ENCODE measurements around the gene GALNT16. TPM values are rescaled to one million over a fixed set of nuclear protein-coding genes. Genes with fewer than 3 reads are reported as not detected.
A peak's percentile ranks its signal among the peaks of the same experiment; 100 is the strongest.

Gene GALNT16
- total RNA-seq, 1 donor from 2014 or later = 6.2 TPM

GRCh38 chr14:69263364-69263763 is 3.4 kb downstream of the GALNT16 start:
- Histone ChIP-seq H3K79me2 (ENCODE audit: insufficient read depth, low read length) (no peaks in the 10 kb centered on the region), H3K36me3 (ENCODE audit: insufficient read depth, low read length) (no peaks in the 10 kb centered on the region), H4K20me1 (ENCODE audit: insufficient read depth, low read length) (peaks cover 10% of the 10 kb centered on the region), H3K4me1 (ENCODE audit: insufficient read depth, low read length) (peaks cover 25% of the 10 kb centered on the region), H3K4me2 (ENCODE audit: low read length) (peak overlapping the region; percentile 55), H3K27ac (ENCODE audit: low read depth, low read length) (peak overlapping the region; percentile 16), H2AFZ (ENCODE audit: low read depth, low read length) (no peak overlapping the region), H3K4me3 (ENCODE audit: insufficient read depth, low read depth, low read length) (no peak overlapping the region), H3K9me3 (ENCODE audit: insufficient read depth, low read depth, low read length) (no peaks in the 10 kb centered on the region), H3K27me3 (ENCODE audit: insufficient read depth, low read length) (peaks cover 12% of the 10 kb centered on the region), H3K9ac (ENCODE audit: low read length) (peak overlapping the region; percentile 39)
- Mint-ChIP-seq H3K36me3 (ENCODE audit: low read depth, unreplicated experiment) (no peaks in the 10 kb centered on the region), H3K4me3 (ENCODE audit: unreplicated experiment) (no peak overlapping the region), H3K27ac (ENCODE audit: unreplicated experiment) (peak overlapping the region; percentile 86), H3K27me3 (ENCODE audit: low read depth, unreplicated experiment) (peaks cover 22% of the 10 kb centered on the region), H3K9me3 (ENCODE audit: unreplicated experiment) (no peaks in the 10 kb centered on the region), H3K4me1 (ENCODE audit: low read depth, unreplicated experiment) (peaks cover 2% of the 10 kb centered on the region)
- FAIRE-seq = peak; percentile 84
- TF ChIP-seq CTCF (IDR thresholded peaks at IDR 0.05; ENCODE audit: insufficient read depth, low read depth, low read length) (no peak), EZH2 (IDR thresholded peaks at IDR 0.05; ENCODE audit: insufficient read depth, low read length) (no peak)
- DNase-seq (ENCODE audit: low read depth) = peak; percentile 89

GRCh38 chr14:69263771-69264170 is 3.8 kb downstream of the GALNT16 start:
- Mint-ChIP-seq H3K9me3 (ENCODE audit: unreplicated experiment) (no peaks in the 10 kb centered on the region), H3K27ac (ENCODE audit: unreplicated experiment) (peak overlapping the region; percentile 86), H3K4me1 (ENCODE audit: low read depth, unreplicated experiment) (peaks cover 2% of the 10 kb centered on the region), H3K36me3 (ENCODE audit: low read depth, unreplicated experiment) (no peaks in the 10 kb centered on the region), H3K27me3 (ENCODE audit: low read depth, unreplicated experiment) (peaks cover 18% of the 10 kb centered on the region), H3K4me3 (ENCODE audit: unreplicated experiment) (no peak overlapping the region)
- no peaks in the 10 kb centered on the region for H3K79me2 ChIP-seq (ENCODE audit: insufficient read depth, low read length)
- no peak overlapping the region for H2AFZ ChIP-seq (ENCODE audit: low read depth, low read length)
- TF ChIP-seq CTCF (IDR thresholded peaks at IDR 0.05; ENCODE audit: insufficient read depth, low read depth, low read length) (no peak), EZH2 (IDR thresholded peaks at IDR 0.05; ENCODE audit: insufficient read depth, low read length) (no peak)
- H4K20me1 ChIP-seq (ENCODE audit: insufficient read depth, low read length) = peaks cover 10% of the 10 kb centered on the region
- H3K9me3 ChIP-seq (ENCODE audit: insufficient read depth, low read depth, low read length) = no peaks in the 10 kb centered on the region
- H3K36me3 ChIP-seq (ENCODE audit: insufficient read depth, low read length) = no peaks in the 10 kb centered on the region
- H3K9ac ChIP-seq (ENCODE audit: low read length) = peak overlapping the region; percentile 39
- peaks cover 29% of the 10 kb centered on the region for H3K4me1 ChIP-seq (ENCODE audit: insufficient read depth, low read length)
- FAIRE-seq (no peak), DNase-seq (ENCODE audit: low read depth) (no peak)
- H3K4me3 ChIP-seq (ENCODE audit: insufficient read depth, low read depth, low read length) = no peak overlapping the region
- peaks cover 9% of the 10 kb centered on the region for H3K27me3 ChIP-seq (ENCODE audit: insufficient read depth, low read length)
- H3K4me2 ChIP-seq (ENCODE audit: low read length) = peak overlapping the region; percentile 55
- H3K27ac ChIP-seq (ENCODE audit: low read depth, low read length) = peak overlapping the region; percentile 16

GRCh38 chr14:69266572-69267345 is 6.8 kb downstream of the GALNT16 start:
- no peak for FAIRE-seq
- no peak overlapping the region for H3K4me3 Mint-ChIP-seq (ENCODE audit: unreplicated experiment)
- H3K4me1 ChIP-seq (ENCODE audit: insufficient read depth, low read length) = peaks cover 22% of the 10 kb centered on the region

More at GRCh38 chr14:69266572-69267345, 6.8 kb downstream of the GALNT16 start:
- TF ChIP-seq CTCF (IDR thresholded peaks at IDR 0.05; ENCODE audit: insufficient read depth, low read depth, low read length) = no peak
- TF ChIP-seq EZH2 (IDR thresholded peaks at IDR 0.05; ENCODE audit: insufficient read depth, low read length) = no peak
- Mint-ChIP-seq H3K4me1 (ENCODE audit: low read depth, unreplicated experiment) (peaks cover 5% of the 10 kb centered on the region), H3K9me3 (ENCODE audit: unreplicated experiment) (no peaks in the 10 kb centered on the region), H3K27me3 (ENCODE audit: low read depth, unreplicated experiment) (peaks cover 9% of the 10 kb centered on the region), H3K27ac (ENCODE audit: unreplicated experiment) (no peak overlapping the region), H3K36me3 (ENCODE audit: low read depth, unreplicated experiment) (no peaks in the 10 kb centered on the region)
- Histone ChIP-seq H3K27ac (ENCODE audit: low read depth, low read length) (no peak overlapping the region), H4K20me1 (ENCODE audit: insufficient read depth, low read length) (peaks cover 5% of the 10 kb centered on the region), H3K9ac (ENCODE audit: low read length) (no peak overlapping the region), H3K4me3 (ENCODE audit: insufficient read depth, low read depth, low read length) (no peak overlapping the region), H3K4me2 (ENCODE audit: low read length) (no peak overlapping the region), H2AFZ (ENCODE audit: low read depth, low read length) (no peak overlapping the region), H3K27me3 (ENCODE audit: insufficient read depth, low read length) (peaks cover 3% of the 10 kb centered on the region), H3K9me3 (ENCODE audit: insufficient read depth, low read depth, low read length) (no peaks in the 10 kb centered on the region), H3K36me3 (ENCODE audit: insufficient read depth, low read length) (no peaks in the 10 kb centered on the region), H3K79me2 (ENCODE audit: insufficient read depth, low read length) (no peaks in the 10 kb centered on the region)
- DNase-seq (ENCODE audit: low read depth) = no peak

Data from astrocyte (in vitro differentiated cells and primary cell).